GM12874 (cell line): ENCODE measurements around the gene PRUNE2.

Source experiments
- CTCF ChIP-seq: IDR thresholded peaks from 2 replicates; pipeline ENCODE4 v1.5.1; 2011; ENCODE audit warnings: low read depth, mild to moderate bottlenecking, control low read depth, low read length, moderate library complexity; ENCODE audit not compliant: insufficient read depth

The PRUNE2 gene

GRCh38 chr9:76910861-76911260, 4.9 kb upstream of the PRUNE2 start:
- TF ChIP-seq CTCF, result no peak

GRCh38 chr9:76906647-76906975, 697 bp upstream of the PRUNE2 start:
- TF ChIP-seq CTCF, result no peak

- TF ChIP-seq CTCF, result no peak
Measured at GRCh38 chr9:76904661-76905457, 1.1 kb downstream of the PRUNE2 start.

- no peak for TF ChIP-seq CTCF
Measured at GRCh38 chr9:76902395-76902794, 3.5 kb downstream of the PRUNE2 start.

- TF ChIP-seq CTCF, result no peak
Measured at GRCh38 chr9:76901801-76902200, 4.1 kb downstream of the PRUNE2 start.

- TF ChIP-seq CTCF, result no peak
Measured at GRCh38 chr9:76900884-76901440, 5.0 kb downstream of the PRUNE2 start.

GRCh38 chr9:76898786-76899185, 7.1 kb downstream of the PRUNE2 start:
- no peak for TF ChIP-seq CTCF
